C4-2B (cell line): ENCODE results near the gene ATF7.

Experiments
- ZFX ChIP-seq: fragments of 450-650 bp; IDR thresholded peaks from 2 replicates; pipeline ENCODE4 v1.6.1; 2017
- TF ChIP-seq, protein P1 (sequence below): fragments of 450-650 bp; conservative IDR thresholded peaks from 2 replicates; pipeline ENCODE4 v1.5.1; 2017; ENCODE audit warnings: mild to moderate bottlenecking

DNA sequence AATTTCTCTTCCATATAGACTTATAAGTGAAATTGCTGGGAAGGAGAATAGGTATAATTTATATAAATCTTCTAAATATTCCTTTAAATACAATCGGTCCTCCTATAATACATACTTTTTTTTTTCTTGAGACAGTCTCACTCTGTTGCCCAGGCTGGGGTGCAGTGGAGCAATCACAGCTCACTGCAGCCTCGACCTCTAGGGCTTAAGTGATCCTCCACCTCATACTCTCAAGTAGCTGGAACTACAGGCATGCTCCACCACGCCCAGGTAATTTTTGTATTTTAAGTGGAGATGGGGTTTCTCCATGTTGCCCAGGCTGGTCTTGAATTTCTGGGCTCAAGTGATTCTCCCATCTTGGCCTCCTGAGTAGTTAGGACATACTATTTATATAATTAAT is 89.2 kb downstream of the ATF7 start:
- TF ChIP-seq, protein P1, sequence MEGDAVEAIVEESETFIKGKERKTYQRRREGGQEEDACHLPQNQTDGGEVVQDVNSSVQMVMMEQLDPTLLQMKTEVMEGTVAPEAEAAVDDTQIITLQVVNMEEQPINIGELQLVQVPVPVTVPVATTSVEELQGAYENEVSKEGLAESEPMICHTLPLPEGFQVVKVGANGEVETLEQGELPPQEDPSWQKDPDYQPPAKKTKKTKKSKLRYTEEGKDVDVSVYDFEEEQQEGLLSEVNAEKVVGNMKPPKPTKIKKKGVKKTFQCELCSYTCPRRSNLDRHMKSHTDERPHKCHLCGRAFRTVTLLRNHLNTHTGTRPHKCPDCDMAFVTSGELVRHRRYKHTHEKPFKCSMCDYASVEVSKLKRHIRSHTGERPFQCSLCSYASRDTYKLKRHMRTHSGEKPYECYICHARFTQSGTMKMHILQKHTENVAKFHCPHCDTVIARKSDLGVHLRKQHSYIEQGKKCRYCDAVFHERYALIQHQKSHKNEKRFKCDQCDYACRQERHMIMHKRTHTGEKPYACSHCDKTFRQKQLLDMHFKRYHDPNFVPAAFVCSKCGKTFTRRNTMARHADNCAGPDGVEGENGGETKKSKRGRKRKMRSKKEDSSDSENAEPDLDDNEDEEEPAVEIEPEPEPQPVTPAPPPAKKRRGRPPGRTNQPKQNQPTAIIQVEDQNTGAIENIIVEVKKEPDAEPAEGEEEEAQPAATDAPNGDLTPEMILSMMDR: no peak
- TF ChIP-seq ZFX: no peak
